DOHH2 (cell line): Measurements from ENCODE around the gene ICOS.

Experiments used
- H3F3A ChIP-seq: fragments of 200-600 bp; sonication (generic), shearing (Covaris generic); 2 replicates; pipeline ENCODE4 v1.6.0; 2016; ENCODE audit warnings: antibody characterized with exemption, mild to moderate bottlenecking; ENCODE audit not compliant: control insufficient read depth, insufficient read depth
- H3K27ac ChIP-seq: fragments of 200-600 bp; sonication (generic); 2 replicates; pipeline ENCODE4 v1.5.1; 2014; ENCODE audit warnings: low read depth, mild to moderate bottlenecking, low read length, moderate library complexity
- H3K27me3 ChIP-seq: fragments of 200-600 bp; sonication (generic); 2 replicates; pipeline ENCODE4 v1.6.1; 2014; ENCODE audit warnings: mild to moderate bottlenecking, low read length, mixed read lengths; ENCODE audit not compliant: control insufficient read depth
- H3K36me3 ChIP-seq: fragments of 200-600 bp; sonication (generic); 2 replicates; pipeline ENCODE4 v1.6.1; 2014; ENCODE audit warnings: mild to moderate bottlenecking, low read length, moderate library complexity, mixed read lengths; ENCODE audit not compliant: control insufficient read depth
- H3K4me1 ChIP-seq: fragments of 200-600 bp; sonication (generic); 2 replicates; pipeline ENCODE4 v1.6.1; 2014; ENCODE audit warnings: mild to moderate bottlenecking, low read length, mixed read lengths; ENCODE audit not compliant: control insufficient read depth
- H3K4me2 ChIP-seq: fragments of 200-600 bp; sonication (generic); 2 replicates; pipeline ENCODE4 v1.6.0; 2014; ENCODE audit warnings: mild to moderate bottlenecking, low read length, moderate library complexity
- H3K4me3 ChIP-seq: fragments of 200-600 bp; sonication (generic); 2 replicates; pipeline ENCODE4 v1.5.1; 2014; ENCODE audit warnings: mild to moderate bottlenecking, low read length, mixed read lengths
- H3K79me2 ChIP-seq: fragments of 200-600 bp; sonication (generic); 2 replicates; pipeline ENCODE4 v1.6.1; 2014; ENCODE audit warnings: mild to moderate bottlenecking, low read length, mixed read lengths; ENCODE audit not compliant: control insufficient read depth
- H3K9me2 ChIP-seq: fragments of 200-600 bp; sonication (generic); replicated peaks from 2 replicates; pipeline ENCODE4 v1.6.1; 2014; ENCODE audit warnings: mild to moderate bottlenecking, low read length, mixed read lengths; ENCODE audit not compliant: control insufficient read depth
- H3K9me3 ChIP-seq: fragments of 200-600 bp; sonication (generic); 2 replicates; pipeline ENCODE4 v1.6.1; 2014; ENCODE audit warnings: antibody characterized with exemption, low read length, mixed read lengths; ENCODE audit not compliant: control insufficient read depth, insufficient read depth
- H4K20me1 ChIP-seq: fragments of 200-600 bp; sonication (generic); 2 replicates; pipeline ENCODE4 v1.6.0; 2014; ENCODE audit warnings: low read depth, mild to moderate bottlenecking, antibody characterized with exemption, low read length, moderate library complexity; ENCODE audit not compliant: control insufficient read depth, insufficient read depth
- EZH2phosphoT487 ChIP-seq: fragments of 200-600 bp; sonication (generic); IDR thresholded peaks from 2 replicates; pipeline ENCODE4 v1.6.1; 2017; ENCODE audit warnings: borderline replicate concordance, mild to moderate bottlenecking, antibody characterized with exemption, low read length, moderate library complexity, mixed read lengths
- TF ChIP-seq, protein P1 (sequence below): fragments of 200-600 bp; sonication (generic); IDR thresholded peaks from one replicate; pipeline ENCODE4 v1.5.1; 2014; ENCODE audit warnings: antibody characterized with exemption, mild to moderate bottlenecking, low read depth, low read length; ENCODE audit not compliant: poor library complexity, severe bottlenecking

The ICOS gene

DNA sequence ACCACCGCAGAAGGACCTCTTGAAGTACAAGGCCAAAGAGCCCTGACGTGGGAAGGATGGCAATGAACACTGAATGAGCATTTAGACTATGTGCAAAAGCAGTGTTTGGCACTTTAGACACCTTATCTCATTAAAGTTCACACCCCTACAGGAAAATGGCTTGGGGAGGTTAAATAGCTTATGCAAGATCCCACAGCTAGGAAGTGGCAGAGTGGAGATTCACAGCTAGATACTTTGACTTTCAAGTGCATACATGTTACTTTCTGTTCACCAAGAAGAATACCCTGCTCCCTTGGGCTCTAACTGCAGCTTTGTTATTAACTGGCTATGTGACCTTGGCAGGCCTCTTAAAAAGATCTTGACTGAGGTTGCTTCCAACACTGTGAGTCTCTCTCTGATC is 58.2 kb downstream of the ICOS start:
- H3K4me1 ChIP-seq = no peaks in the 10 kb centered on the region
- no peak for TF ChIP-seq EZH2phosphoT487
- TF ChIP-seq, protein P1, sequence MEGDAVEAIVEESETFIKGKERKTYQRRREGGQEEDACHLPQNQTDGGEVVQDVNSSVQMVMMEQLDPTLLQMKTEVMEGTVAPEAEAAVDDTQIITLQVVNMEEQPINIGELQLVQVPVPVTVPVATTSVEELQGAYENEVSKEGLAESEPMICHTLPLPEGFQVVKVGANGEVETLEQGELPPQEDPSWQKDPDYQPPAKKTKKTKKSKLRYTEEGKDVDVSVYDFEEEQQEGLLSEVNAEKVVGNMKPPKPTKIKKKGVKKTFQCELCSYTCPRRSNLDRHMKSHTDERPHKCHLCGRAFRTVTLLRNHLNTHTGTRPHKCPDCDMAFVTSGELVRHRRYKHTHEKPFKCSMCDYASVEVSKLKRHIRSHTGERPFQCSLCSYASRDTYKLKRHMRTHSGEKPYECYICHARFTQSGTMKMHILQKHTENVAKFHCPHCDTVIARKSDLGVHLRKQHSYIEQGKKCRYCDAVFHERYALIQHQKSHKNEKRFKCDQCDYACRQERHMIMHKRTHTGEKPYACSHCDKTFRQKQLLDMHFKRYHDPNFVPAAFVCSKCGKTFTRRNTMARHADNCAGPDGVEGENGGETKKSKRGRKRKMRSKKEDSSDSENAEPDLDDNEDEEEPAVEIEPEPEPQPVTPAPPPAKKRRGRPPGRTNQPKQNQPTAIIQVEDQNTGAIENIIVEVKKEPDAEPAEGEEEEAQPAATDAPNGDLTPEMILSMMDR = no peak
- no peaks in the 10 kb centered on the region for H3K9me2 ChIP-seq
- H3K27ac ChIP-seq = no peak overlapping the region
- no peaks in the 10 kb centered on the region for H4K20me1 ChIP-seq
- H3K4me3 ChIP-seq = no peak overlapping the region
- H3F3A ChIP-seq = no peaks in the 10 kb centered on the region
- no peaks in the 10 kb centered on the region for H3K79me2 ChIP-seq
- peaks cover 6% of the 10 kb centered on the region; the same call in 1 of the 2 replicates for H3K27me3 ChIP-seq
- H3K36me3 ChIP-seq = no peaks in the 10 kb centered on the region
- no peaks in the 10 kb centered on the region for H3K9me3 ChIP-seq
- no peak overlapping the region for H3K4me2 ChIP-seq

DNA sequence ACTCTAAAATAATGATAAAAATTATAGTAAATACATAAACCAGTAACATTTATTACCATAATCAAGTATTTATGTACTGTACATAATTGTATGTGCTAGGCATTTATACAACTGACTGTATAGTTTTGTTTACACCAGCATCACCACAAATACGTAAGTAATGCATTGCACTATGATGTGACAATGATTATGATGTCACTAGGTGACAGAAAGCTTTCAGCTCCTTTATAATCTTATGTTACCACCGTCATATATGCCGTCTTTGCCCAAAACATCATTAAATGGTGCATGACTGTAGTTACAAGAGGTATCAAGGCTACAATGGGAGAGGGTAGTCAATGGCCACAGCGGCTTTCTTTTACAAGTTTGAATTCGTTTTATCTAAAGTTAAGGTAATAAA is 60.1 kb downstream of the ICOS start:
- H3K79me2 ChIP-seq = no peaks in the 10 kb centered on the region
- H3K4me3 ChIP-seq = no peak overlapping the region
- H3K9me2 ChIP-seq = no peaks in the 10 kb centered on the region
- H3K27me3 ChIP-seq = peaks cover 6% of the 10 kb centered on the region; the same call in 1 of the 2 replicates
- TF ChIP-seq EZH2phosphoT487 = no peak
- TF ChIP-seq, protein P1 = no peak
- H3K4me2 ChIP-seq = no peak overlapping the region
- no peaks in the 10 kb centered on the region for H4K20me1 ChIP-seq
- no peaks in the 10 kb centered on the region for H3F3A ChIP-seq
- H3K27ac ChIP-seq = no peak overlapping the region
- H3K4me1 ChIP-seq = no peaks in the 10 kb centered on the region
- H3K9me3 ChIP-seq = no peaks in the 10 kb centered on the region
- no peaks in the 10 kb centered on the region for H3K36me3 ChIP-seq

DNA sequence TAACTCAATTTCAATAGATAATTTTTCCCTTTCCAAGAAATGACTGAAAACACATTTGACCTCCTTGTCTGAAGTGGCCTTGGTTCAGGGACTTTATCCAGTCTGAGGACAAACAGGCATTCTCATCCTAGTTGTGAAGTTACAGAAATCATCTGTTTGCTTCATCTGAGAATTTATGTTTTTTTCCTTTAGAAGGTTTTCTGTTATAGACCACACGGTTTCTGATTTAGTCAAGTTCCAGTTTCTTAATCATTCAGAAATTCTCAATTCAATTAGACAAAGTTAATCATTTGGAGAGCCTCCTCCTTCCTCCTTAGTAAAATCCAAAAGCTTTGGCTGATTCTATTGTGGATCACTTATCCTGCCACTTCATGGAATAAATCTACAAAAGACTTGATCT is 60.9 kb downstream of the ICOS start:
- Histone ChIP-seq H3K36me3 (no peaks in the 10 kb centered on the region), H3K27me3 (peaks cover 6% of the 10 kb centered on the region; the same call in 1 of the 2 replicates), H3K79me2 (no peaks in the 10 kb centered on the region), H3K27ac (no peak overlapping the region), H4K20me1 (no peaks in the 10 kb centered on the region), H3F3A (no peaks in the 10 kb centered on the region), H3K4me3 (no peak overlapping the region), H3K9me3 (no peaks in the 10 kb centered on the region), H3K4me1 (no peaks in the 10 kb centered on the region), H3K9me2 (no peaks in the 10 kb centered on the region), H3K4me2 (no peak overlapping the region)
- no peak for TF ChIP-seq EZH2phosphoT487
- TF ChIP-seq, protein P1 = no peak
